Measurements from ENCODE around the gene TSSK6.

Gene TSSK6

GRCh38 chr19:19514881-19515641 is at the start of gene TSSK6:
Gene TSSK6, minus strand, starts transcription at chr19:19515548. Its CDS starts 121 bp downstream, at chr19:19515427.
- DNase-seq (ENCODE audit: low read depth in 4 of 4, low spot score in 1 of 4), result no peak

DNA sequence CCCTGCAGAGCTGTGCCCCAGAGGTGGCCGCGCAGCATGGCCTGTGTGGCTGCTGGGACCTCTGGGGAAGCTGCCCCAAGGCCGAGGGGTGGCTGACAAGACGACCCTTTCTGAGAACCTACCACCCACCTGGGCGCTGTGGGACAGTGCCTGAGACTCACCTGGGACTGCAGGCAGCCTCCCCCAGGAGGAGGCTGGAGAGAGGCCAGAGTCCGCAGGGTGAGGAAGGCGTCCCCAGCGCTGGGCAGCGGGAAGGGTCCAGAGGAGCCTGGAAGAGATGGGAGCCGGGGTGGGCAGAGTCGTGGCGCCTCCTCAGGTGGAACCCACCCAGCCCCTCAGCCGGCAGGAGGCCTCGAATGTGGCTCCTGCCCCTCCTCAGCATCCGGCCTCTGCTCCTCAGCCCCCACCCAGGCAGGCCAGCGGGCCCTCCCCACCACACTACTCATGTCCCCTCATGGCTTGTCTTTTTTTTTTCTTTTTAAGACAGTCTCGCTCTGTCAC is 48.0 kb upstream of the TSSK6 start:
- DNase-seq (ENCODE audit: low read depth in 4 of 4, low spot score in 1 of 4), result no peak

GRCh38 chr19:19562665-19563347 is 47.5 kb upstream of the TSSK6 start:
- no peak for DNase-seq (ENCODE audit: low read depth in 4 of 4, low spot score in 1 of 4)

DNA sequence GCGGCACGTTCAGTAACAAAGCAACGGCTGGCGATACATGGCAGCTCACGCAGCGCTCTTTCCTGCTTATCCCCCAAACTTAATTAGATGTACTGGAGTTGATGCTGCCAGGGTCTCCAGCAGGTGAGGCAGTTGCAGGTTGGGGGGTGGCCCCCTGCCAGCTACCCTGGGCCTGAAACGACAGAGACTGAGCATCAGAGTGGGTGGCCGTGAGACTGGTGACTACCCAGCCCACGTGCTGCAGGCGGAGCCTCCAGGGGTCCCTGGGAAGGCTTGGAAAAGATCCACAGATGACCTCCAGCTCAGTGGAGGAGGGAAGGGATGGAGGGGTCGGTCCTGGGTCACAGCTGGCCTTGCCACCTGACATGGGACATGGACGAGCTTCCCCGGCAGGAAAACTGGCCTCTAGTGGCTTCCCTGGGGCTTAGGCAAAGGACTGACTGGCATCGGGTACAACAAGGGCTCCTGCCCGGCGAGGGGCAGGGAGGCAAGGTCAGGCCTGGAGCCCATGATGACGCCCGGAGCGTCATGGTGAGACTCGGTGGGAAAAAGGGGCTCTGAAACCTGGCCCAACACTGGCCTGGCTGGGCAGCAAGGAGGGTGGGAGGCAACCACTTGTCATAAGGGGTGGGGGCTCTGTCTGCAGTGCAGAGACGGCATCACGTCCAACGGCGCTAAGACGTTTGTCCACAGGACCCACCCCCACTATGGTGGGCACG is 46.8 kb upstream of the TSSK6 start:
- no peak for DNase-seq (ENCODE audit: low read depth in 4 of 4, low spot score in 1 of 4)

DNA sequence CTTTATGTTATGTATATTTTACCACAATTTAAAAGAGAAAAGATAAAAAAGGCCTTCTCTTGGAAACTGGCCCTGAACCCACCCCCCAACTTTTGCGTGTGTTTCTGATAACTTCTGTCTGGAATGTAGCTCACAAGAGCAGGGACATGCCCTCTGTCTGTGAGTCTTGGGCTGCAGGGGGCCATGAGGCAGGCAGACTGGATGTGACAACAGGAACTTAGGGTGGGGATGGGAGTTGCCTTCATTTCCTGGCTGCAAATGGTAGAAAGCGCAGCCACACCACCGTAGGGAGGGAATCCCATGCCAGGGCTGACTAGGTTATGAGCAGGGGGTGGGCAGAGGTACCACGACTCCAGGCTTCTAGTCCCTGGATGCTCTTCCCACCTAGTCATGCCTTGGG is 44.6 kb upstream of the TSSK6 start:
- no peak for DNase-seq (ENCODE audit: low read depth in 4 of 4, low spot score in 1 of 4)

DNA sequence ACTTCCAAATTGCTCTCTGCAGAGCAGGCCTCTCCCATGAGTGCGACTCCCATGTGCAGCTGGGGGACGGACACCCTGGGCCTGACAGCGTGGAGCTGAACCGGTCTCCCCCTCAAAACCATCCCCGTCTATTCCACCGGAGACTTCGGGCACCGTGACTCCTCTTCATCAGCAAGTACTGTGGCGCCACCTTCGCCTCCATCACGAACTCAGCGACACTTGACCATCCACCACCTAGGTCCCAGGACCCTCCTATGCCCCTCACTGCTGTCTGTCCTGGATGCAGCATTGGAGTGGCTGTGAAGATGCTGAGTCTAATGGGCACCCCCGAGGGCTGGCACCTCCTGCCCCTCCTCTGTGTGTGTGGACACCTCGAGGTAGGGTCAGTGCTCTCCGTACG is 43.3 kb upstream of the TSSK6 start:
- DNase-seq (ENCODE audit: low read depth in 4 of 4, low spot score in 1 of 4), result no peak

GRCh38 chr19:19558055-19558454 is 42.7 kb upstream of the TSSK6 start:
- no peak for DNase-seq (ENCODE audit: low read depth in 4 of 4, low spot score in 1 of 4)

GRCh38 chr19:19554074-19555023 is 39.0 kb upstream of the TSSK6 start:
- DNase-seq (ENCODE audit: low read depth in 4 of 4, low spot score in 1 of 4), result peak; percentile 29 to 52 (median 46)

DNA sequence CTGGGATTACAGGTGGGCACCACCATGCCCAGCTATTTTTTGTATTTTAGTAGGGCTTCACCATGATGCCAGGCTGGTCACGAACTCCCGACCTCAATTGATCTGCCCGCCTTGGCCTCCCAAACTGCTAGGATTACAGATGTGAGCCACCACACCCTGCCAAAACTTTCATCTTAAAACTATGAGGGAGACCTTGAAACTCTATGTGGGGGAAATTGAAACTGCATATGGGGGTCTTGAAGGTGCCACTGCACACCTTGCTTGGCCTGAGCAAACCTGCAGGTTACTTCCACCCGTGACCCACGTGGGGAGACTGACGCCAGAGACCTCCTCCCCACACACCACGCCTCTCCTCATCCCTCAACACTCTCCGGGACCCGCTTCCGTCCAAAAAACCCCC is 38.3 kb upstream of the TSSK6 start:
- no peak for DNase-seq (ENCODE audit: low read depth in 4 of 4, low spot score in 1 of 4)

DNA sequence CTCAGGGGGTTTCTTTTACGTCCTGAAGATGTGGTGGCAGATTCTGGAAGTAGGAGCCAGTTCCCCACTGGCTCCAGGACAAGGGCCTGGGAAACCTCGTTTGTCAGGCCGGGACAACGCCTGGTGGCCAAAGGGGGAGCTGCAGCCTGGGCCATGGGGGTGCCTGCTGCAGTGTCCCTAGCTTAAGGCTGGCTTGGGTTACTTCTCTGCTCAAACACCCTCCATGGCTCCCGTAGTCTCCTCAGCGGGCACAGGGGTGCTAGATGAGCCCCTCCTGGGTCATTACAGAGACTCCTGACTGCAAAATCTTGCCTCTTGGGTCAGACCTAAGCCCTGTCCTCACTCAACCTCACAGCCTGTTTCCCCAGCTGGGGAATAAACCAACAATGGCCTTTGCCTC is 37.5 kb upstream of the TSSK6 start:
- no peak for DNase-seq (ENCODE audit: low read depth in 4 of 4, low spot score in 1 of 4)

DNA sequence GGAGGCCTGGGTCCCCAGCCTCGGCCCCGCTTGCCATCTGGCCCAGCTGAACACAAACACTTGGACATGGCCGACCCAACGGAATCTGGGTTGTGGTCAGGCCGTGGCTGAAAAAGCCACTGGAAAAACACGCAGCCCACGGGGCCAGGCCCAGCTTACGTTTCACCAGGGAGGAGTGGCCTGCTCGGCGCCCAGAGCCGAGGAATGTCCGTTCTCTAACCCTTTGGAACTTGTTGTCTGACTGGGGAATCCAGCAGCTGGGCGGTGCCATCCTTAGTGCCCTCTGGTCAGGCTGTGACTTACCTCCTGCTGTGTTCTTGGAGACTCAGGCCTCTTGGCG is 36.5 kb upstream of the TSSK6 start:
- DNase-seq (ENCODE audit: low read depth in 4 of 4, low spot score in 1 of 4), result no peak

GRCh38 chr19:19550972-19551852 is 35.9 kb upstream of the TSSK6 start:
- DNase-seq (ENCODE audit: low read depth in 4 of 4, low spot score in 1 of 4), result no peak

DNA sequence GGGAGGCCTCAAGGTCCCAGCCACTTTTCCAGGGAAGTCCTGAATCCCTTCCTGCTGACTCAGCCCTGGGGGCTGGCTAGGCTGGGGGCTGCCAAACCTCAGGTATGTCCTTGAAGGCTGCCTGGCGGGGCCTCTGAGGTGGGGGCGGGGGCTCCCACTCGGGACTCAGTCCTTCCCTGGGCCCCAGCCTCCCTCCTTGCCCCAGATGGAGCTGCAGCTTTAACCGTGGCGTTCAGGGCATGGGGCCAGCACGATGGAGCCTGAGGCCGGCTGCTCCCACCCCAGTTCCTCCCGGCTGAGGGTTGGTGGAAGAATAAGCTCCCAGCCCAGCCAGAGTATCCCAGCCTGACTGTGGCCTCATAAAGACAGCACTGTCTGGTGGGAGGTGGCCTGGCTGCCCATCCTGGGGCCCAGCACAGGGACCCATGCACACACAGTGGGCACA is 35.2 kb upstream of the TSSK6 start:
- no peak for DNase-seq (ENCODE audit: low read depth in 4 of 4, low spot score in 1 of 4)

GRCh38 chr19:19549804-19550464 is 34.6 kb upstream of the TSSK6 start:
- DNase-seq (ENCODE audit: low read depth in 4 of 4, low spot score in 1 of 4), result no peak

- no peak for DNase-seq (ENCODE audit: low read depth in 4 of 4, low spot score in 1 of 4)
Measured at GRCh38 chr19:19548915-19549759, 33.8 kb upstream of the TSSK6 start.

DNA sequence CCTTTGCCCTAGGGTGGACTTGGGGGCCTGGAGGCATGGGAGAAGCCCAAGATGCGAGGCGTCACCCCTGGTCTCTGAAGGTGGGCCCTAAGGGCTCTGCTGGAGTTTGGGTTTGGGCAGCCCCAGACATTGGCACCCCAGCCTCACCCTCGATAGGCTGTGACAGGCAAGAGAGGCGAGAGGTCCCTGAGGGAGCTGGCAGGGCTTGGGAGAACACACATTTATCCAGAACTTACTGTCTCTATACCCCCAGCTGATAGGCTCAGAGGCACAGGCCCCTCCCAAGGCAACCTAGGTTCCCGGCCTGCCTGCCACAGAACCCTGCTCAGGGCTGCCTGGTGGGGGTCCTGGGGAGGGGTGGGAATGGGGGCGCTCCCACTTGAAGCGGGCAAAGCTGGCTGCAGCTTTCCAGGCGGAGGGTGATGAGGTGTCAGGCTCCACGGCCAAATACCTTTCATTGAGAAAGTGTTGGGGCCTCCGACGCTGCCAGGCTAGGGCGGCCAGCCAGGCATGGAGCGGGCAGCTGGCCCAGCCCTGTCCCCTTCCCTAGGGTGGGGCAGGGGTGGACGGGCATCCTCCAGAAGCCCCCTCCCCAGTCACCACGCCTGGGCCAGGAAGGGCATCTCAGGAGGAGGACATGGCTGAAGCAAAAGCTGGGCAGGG is 32.5 kb upstream of the TSSK6 start:
- no peak for DNase-seq (ENCODE audit: low read depth in 4 of 4, low spot score in 1 of 4)

GRCh38 chr19:19546751-19547162 is 31.4 kb upstream of the TSSK6 start:
- DNase-seq (ENCODE audit: low read depth in 4 of 4, low spot score in 1 of 4), result no peak

GRCh38 chr19:19545707-19546106 is 30.4 kb upstream of the TSSK6 start:
- no peak for DNase-seq (ENCODE audit: low read depth in 4 of 4, low spot score in 1 of 4)
